Prostate gland (tissue), 2 donors: Measurements from ENCODE around the gene LPP. TPM values are rescaled to one million over a fixed set of nuclear protein-coding genes. Genes with fewer than 3 reads are reported as not detected.

Experiments used
- DNase-seq: peaks from one replicate; pipeline ENCODE4 v3.0.0-alpha.2; 2019; ENCODE audit warnings: low spot score
- H3K27ac ChIP-seq, 2 donors: fragments of 200-600 bp; sonication (generic); 2 replicates each; pipeline ENCODE4 v1.5.1; 2017 to 2019
- H3K27me3 ChIP-seq: fragments of 200-600 bp; sonication (generic); replicated peaks from 2 replicates; pipeline ENCODE4 v1.5.1; 2019; ENCODE audit not compliant: insufficient read depth
- H3K36me3 ChIP-seq, 2 donors: fragments of 200-600 bp; sonication (generic); 1 replicate in 1 of 2; 2 replicates in 1 of 2; pipeline versions ENCODE4 v1.5.1 to v1.8.1; 2017 to 2019
- H3K4me1 ChIP-seq: fragments of 200-600 bp; sonication (generic); replicated peaks from 2 replicates; pipeline ENCODE4 v1.5.1; 2019
- H3K4me3 ChIP-seq, 2 donors: fragments of 200-600 bp; sonication (generic); 2 replicates each; pipeline ENCODE4 v1.5.1; 2017 to 2019
- H3K9me3 ChIP-seq: fragments of 200-600 bp; sonication (generic); 2 replicates; pipeline ENCODE4 v1.5.1; 2017
- CTCF ChIP-seq, 4 experiments: fragments of 200-600 bp in 2 of 4; fragments of 450-650 bp in 2 of 4; sonication (generic) in 2 of 4; IDR thresholded peaks; 1 replicate in 3 of 4; 2 replicates in 1 of 4; pipeline ENCODE4 v1.5.1; 2016 to 2019; ENCODE audit warnings: antibody characterized with exemption in 4 of 4, mild to moderate bottlenecking in 2 of 4, moderate library complexity in 2 of 4
- POLR2A ChIP-seq: fragments of 450-650 bp; IDR thresholded peaks from one replicate; pipeline ENCODE4 v1.6.1; 2016; ENCODE audit warnings: antibody characterized with exemption, mild to moderate bottlenecking
- POLR2AphosphoS5 ChIP-seq: sonication (generic); formaldehyde crosslinking; IDR thresholded peaks from one replicate; pipeline ENCODE4 v1.6.1; 2017; ENCODE audit warnings: antibody characterized with exemption
- WGBS: methylation state at CpG from one replicate; pipeline ENCODE4 v1.1.5; 2018; 5-methylcytosine and 5-hydroxymethylcytosine counted together
- intact Hi-C: fragments of 100-400 bp; cut with DNase I; formaldehyde crosslinking; loops from one replicate; pipeline ENCODE4 v1.14.2; 2022
- total RNA-seq, 2 donors: library from RNA; depleted of rRNA; stranded (reverse); fragments of >200 nt; gene quantifications; one replicate each; pipeline ENCODE4 v1.1.0, GENCODE V29; 2016

The LPP gene
- total RNA-seq, 2 donors from 2014 or later = 219 to 248 TPM

- no peak for DNase-seq
- Histone ChIP-seq H3K27ac (no peak overlapping the region), H3K27me3 (no peaks in the 10 kb centered on the region), H3K4me1 (no peaks in the 10 kb centered on the region), H3K9me3 (no peaks in the 10 kb centered on the region), H3K36me3 (no peaks in the 10 kb centered on the region), H3K4me3 (no peak overlapping the region)
- TF ChIP-seq POLR2A = no peak
- TF ChIP-seq CTCF (IDR thresholded peaks at IDR 0.05) = no peak
- TF ChIP-seq POLR2AphosphoS5 = no peak
- WGBS = 80% methylated on average over 3 of the region's 3 CpGs
- intact Hi-C loops = no loop called here
Measured at GRCh38 chr3:188303823-188304222, 149.9 kb downstream of the LPP start.

GRCh38 chr3:188304501-188304900, 150.5 kb downstream of the LPP start:
- H3K27me3 ChIP-seq = no peaks in the 10 kb centered on the region
- TF ChIP-seq POLR2AphosphoS5 (no peak), POLR2A (no peak), CTCF (IDR thresholded peaks at IDR 0.05) (no peak)
- WGBS = 18% methylated on average over 1 of the region's 1 CpG
- no peak overlapping the region for H3K4me3 ChIP-seq
- H3K9me3 ChIP-seq = no peaks in the 10 kb centered on the region
- no peaks in the 10 kb centered on the region for H3K36me3 ChIP-seq
- no peaks in the 10 kb centered on the region for H3K4me1 ChIP-seq
- intact Hi-C loops = no loop called here
- DNase-seq = no peak
- no peak overlapping the region for H3K27ac ChIP-seq

GRCh38 chr3:188305220-188305619, 151.3 kb downstream of the LPP start:
- DNase-seq = no peak
- Histone ChIP-seq H3K9me3 (no peaks in the 10 kb centered on the region), H3K27ac (no peak overlapping the region), H3K4me1 (no peaks in the 10 kb centered on the region), H3K36me3 (no peaks in the 10 kb centered on the region), H3K4me3 (no peak overlapping the region), H3K27me3 (no peaks in the 10 kb centered on the region)
- 55% methylated on average over 2 of the region's 2 CpGs for WGBS
- TF ChIP-seq POLR2A = no peak
- TF ChIP-seq CTCF (IDR thresholded peaks at IDR 0.05) = no peak
- TF ChIP-seq POLR2AphosphoS5 = no peak
- intact Hi-C loops = no loop called here

GRCh38 chr3:188306435-188307005, 152.6 kb downstream of the LPP start:
- intact Hi-C loops = no loop called here
- Histone ChIP-seq H3K4me3 (no peak overlapping the region), H3K27ac (no peak overlapping the region), H3K4me1 (no peaks in the 10 kb centered on the region), H3K27me3 (no peaks in the 10 kb centered on the region), H3K36me3 (no peaks in the 10 kb centered on the region), H3K9me3 (no peaks in the 10 kb centered on the region)
- 31% methylated on average over 8 of the region's 8 CpGs for WGBS
- DNase-seq = no peak
- TF ChIP-seq POLR2AphosphoS5 = no peak
- no peak for TF ChIP-seq CTCF (IDR thresholded peaks at IDR 0.05)
- no peak for TF ChIP-seq POLR2A

GRCh38 chr3:188309437-188310269, 155.7 kb downstream of the LPP start:
- H3K27ac ChIP-seq = no peak overlapping the region
- no peaks in the 10 kb centered on the region for H3K4me1 ChIP-seq
- H3K27me3 ChIP-seq = no peaks in the 10 kb centered on the region
- H3K4me3 ChIP-seq = no peak overlapping the region
- no peaks in the 10 kb centered on the region for H3K9me3 ChIP-seq
- no peak for TF ChIP-seq CTCF (IDR thresholded peaks at IDR 0.05)
- no peak for TF ChIP-seq POLR2AphosphoS5
- no peak for TF ChIP-seq POLR2A
- intact Hi-C loops = no loop called here
- WGBS = 76% methylated on average over 6 of the region's 6 CpGs
- H3K36me3 ChIP-seq = no peaks in the 10 kb centered on the region
- DNase-seq = no peak
